Mesenchymal stem cell (in vitro differentiated cells and primary cell): ENCODE data around the gene MAP6D1.

Experiments used
- DNase-seq: peaks from one replicate; pipeline ENCODE4 v3.0.0-alpha.2; 2013
- H2AFZ ChIP-seq: one replicate; pipeline ENCODE4 v1.6.1; 2013; ENCODE audit warnings: low read depth, mild to moderate bottlenecking, control low read depth, inconsistent platforms, low read length, moderate library complexity
- H2AK5ac ChIP-seq: 2 replicates; pipeline ENCODE4 v1.6.1; 2013; ENCODE audit warnings: low read length, moderate library complexity, mild to moderate bottlenecking, inconsistent platforms; ENCODE audit not compliant: severe bottlenecking
- H2BK120ac ChIP-seq: one replicate; pipeline ENCODE4 v1.6.1; 2013; ENCODE audit warnings: low read depth, mild to moderate bottlenecking, inconsistent platforms, low read length, moderate library complexity
- H2BK12ac ChIP-seq, 2 experiments: one replicate each; pipeline ENCODE4 v1.6.1; 2013; ENCODE audit warnings: inconsistent platforms in 2 of 2, low read length in 2 of 2, mild to moderate bottlenecking in 2 of 2, moderate library complexity in 2 of 2, control low read depth in 1 of 2
- H2BK15ac ChIP-seq: one replicate; pipeline ENCODE4 v1.6.1; 2013; ENCODE audit warnings: mild to moderate bottlenecking, low read depth, inconsistent platforms; ENCODE audit not compliant: poor library complexity, severe bottlenecking
- H2BK5ac ChIP-seq: 2 replicates; pipeline ENCODE4 v1.6.1; 2013; ENCODE audit warnings: low read depth, mild to moderate bottlenecking, low read length, control low read depth, inconsistent platforms; ENCODE audit not compliant: poor library complexity, severe bottlenecking
- H3K14ac ChIP-seq, 2 experiments: one replicate each; pipeline ENCODE4 v1.6.1; 2013; ENCODE audit warnings: inconsistent platforms in 2 of 2, low read length in 2 of 2, control low read depth in 1 of 2, mild to moderate bottlenecking in 1 of 2, moderate library complexity in 1 of 2
- H3K18ac ChIP-seq, 2 experiments: one replicate each; pipeline ENCODE4 v1.6.1; 2013; ENCODE audit warnings: inconsistent platforms in 2 of 2, low read length in 2 of 2, control low read depth in 1 of 2, low read depth in 1 of 2, mild to moderate bottlenecking in 1 of 2
- H3K23ac ChIP-seq, 2 experiments: one replicate each; pipeline ENCODE4 v1.6.1; 2013; ENCODE audit warnings: inconsistent platforms in 2 of 2, low read length in 2 of 2, mild to moderate bottlenecking in 2 of 2, moderate library complexity in 2 of 2, control low read depth in 1 of 2
- H3K27ac ChIP-seq: 2 replicates; pipeline ENCODE4 v1.5.1; 2013; ENCODE audit warnings: mild to moderate bottlenecking, moderate library complexity, low read length, control low read depth, inconsistent platforms; ENCODE audit not compliant: poor library complexity, severe bottlenecking
- H3K27me3 ChIP-seq, 2 experiments: 2 replicates each; pipeline versions ENCODE4 v1.6.1 to v1.7.0; 2013; ENCODE audit warnings: low read length in 2 of 2, mild to moderate bottlenecking in 2 of 2, moderate library complexity in 2 of 2, control low read depth in 1 of 2, inconsistent platforms in 1 of 2; ENCODE audit not compliant: control insufficient read depth in 1 of 2, insufficient read depth in 1 of 2
- H3K36me3 ChIP-seq, 2 experiments: 2 replicates each; pipeline versions ENCODE4 v1.6.1 to v1.7.0; 2013; ENCODE audit warnings: low read length in 2 of 2, control low read depth in 1 of 2, inconsistent platforms in 1 of 2, low read depth in 1 of 2, mild to moderate bottlenecking in 1 of 2; ENCODE audit not compliant: insufficient read depth in 2 of 2, control insufficient read depth in 1 of 2
- H3K4ac ChIP-seq, 2 experiments: one replicate each; pipeline ENCODE4 v1.6.1; 2013; ENCODE audit warnings: inconsistent platforms in 2 of 2, low read length in 2 of 2, mild to moderate bottlenecking in 2 of 2, moderate library complexity in 2 of 2, control low read depth in 1 of 2, low read depth in 1 of 2
- H3K4me1 ChIP-seq: 2 replicates; pipeline ENCODE4 v1.6.1; 2013; ENCODE audit warnings: low read depth, low read length, control low read depth; ENCODE audit not compliant: control insufficient read depth, insufficient read depth
- H3K4me2 ChIP-seq: 2 replicates; pipeline ENCODE4 v1.6.1; 2013; ENCODE audit warnings: low read length, mild to moderate bottlenecking, inconsistent platforms; ENCODE audit not compliant: poor library complexity, severe bottlenecking
- H3K4me3 ChIP-seq, 2 experiments: 2 replicates each; pipeline versions ENCODE4 v1.5.1 to v1.7.0; 2013; ENCODE audit warnings: low read length in 2 of 2, mild to moderate bottlenecking in 2 of 2, control low read depth in 1 of 2, low read depth in 1 of 2; ENCODE audit not compliant: insufficient read depth in 1 of 2
- H3K79me1 ChIP-seq: replicated peaks from 2 replicates; pipeline ENCODE4 v1.6.1; 2013; ENCODE audit warnings: mild to moderate bottlenecking, control low read depth, low read length, inconsistent platforms; ENCODE audit not compliant: poor library complexity, severe bottlenecking
- H3K9ac ChIP-seq: 2 replicates; pipeline ENCODE4 v1.7.0; 2013; ENCODE audit warnings: mild to moderate bottlenecking, low read length, moderate library complexity
- H3K9me3 ChIP-seq: 2 replicates; pipeline ENCODE4 v1.7.0; 2013; ENCODE audit warnings: mild to moderate bottlenecking, low read length; ENCODE audit not compliant: control insufficient read depth
- H4K8ac ChIP-seq: one replicate; pipeline ENCODE4 v1.6.1; 2013; ENCODE audit warnings: inconsistent platforms, mild to moderate bottlenecking, low read length, moderate library complexity
- H4K91ac ChIP-seq: one replicate; pipeline ENCODE4 v1.6.1; 2013; ENCODE audit warnings: mild to moderate bottlenecking, low read length, inconsistent platforms
- WGBS: methylation state at CpG from one replicate; pipeline ENCODE4 v1.1.7; 2013; ENCODE audit warnings: mixed read lengths; 5-methylcytosine and 5-hydroxymethylcytosine counted together

MAP6D1 gene

GRCh38 chr3:183807881-183808280 lies 17.5 kb downstream of the MAP6D1 start:
- 99% methylated on average over 12 of the region's 12 CpGs for WGBS
- H3K79me1 ChIP-seq, result peaks cover 18% of the 10 kb centered on the region

DNA sequence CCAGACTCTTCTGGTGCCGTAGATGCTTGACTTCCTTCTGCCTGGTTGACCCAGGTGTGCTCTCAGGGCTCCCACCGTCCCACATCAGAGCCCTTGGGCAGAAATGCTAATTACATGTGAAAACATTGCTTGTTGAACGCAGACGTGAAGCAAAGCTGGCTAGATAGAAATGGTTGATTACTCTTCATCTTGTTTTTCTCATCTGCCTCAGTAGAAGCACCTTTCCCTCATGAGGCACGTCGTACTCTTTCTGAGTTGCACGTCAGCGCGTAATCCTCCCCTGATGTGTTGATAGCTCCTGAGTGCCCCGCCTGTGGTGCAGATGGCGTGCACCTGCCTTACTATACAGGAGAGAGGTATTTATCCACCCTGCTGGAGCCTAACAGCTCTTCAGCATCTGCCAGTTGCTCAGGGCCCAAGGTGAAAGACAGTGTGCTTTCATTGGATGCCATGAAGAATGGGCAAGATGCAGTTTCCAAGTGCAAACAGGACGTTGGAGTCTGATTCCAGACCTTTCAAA lies 18.1 kb downstream of the MAP6D1 start:
- H3K4me1 ChIP-seq, result no peaks in the 10 kb centered on the region
- H3K9me3 ChIP-seq, result no peaks in the 10 kb centered on the region
- no peak overlapping the region for H2AFZ ChIP-seq
- H3K23ac ChIP-seq, result no peak overlapping the region
- H3K14ac ChIP-seq, result no peak overlapping the region
- no peak overlapping the region for H3K4me2 ChIP-seq
- 97% methylated on average over 12 of the region's 12 CpGs for WGBS
- no peak overlapping the region for H3K4me3 ChIP-seq
- H3K18ac ChIP-seq, result no peak overlapping the region
- no peak overlapping the region for H3K9ac ChIP-seq
- H3K4ac ChIP-seq, result no peak overlapping the region
- peaks cover 16% of the 10 kb centered on the region for H3K79me1 ChIP-seq
- H3K36me3 ChIP-seq, result peaks cover 71 to 94% of the 10 kb centered on the region in 2 experiments
- H2AK5ac ChIP-seq, result no peak overlapping the region
- no peak for DNase-seq
- no peak overlapping the region for H3K27ac ChIP-seq
- H3K27me3 ChIP-seq, result no peaks in the 10 kb centered on the region
- H2BK15ac ChIP-seq, result no peak overlapping the region
- H4K91ac ChIP-seq, result no peak overlapping the region
- H2BK12ac ChIP-seq, result no peak overlapping the region
- H4K8ac ChIP-seq, result no peak overlapping the region
- H2BK5ac ChIP-seq, result no peak overlapping the region
- no peak overlapping the region for H2BK120ac ChIP-seq

More at GRCh38 chr3:183807881-183808280, 17.5 kb downstream of the MAP6D1 start:
- Histone ChIP-seq H3K27me3 (no peaks in the 10 kb centered on the region), H3K23ac (no peak overlapping the region), H2AFZ (no peak overlapping the region), H3K9me3 (no peaks in the 10 kb centered on the region), H4K8ac (no peak overlapping the region), H2BK12ac (no peak overlapping the region), H2BK5ac (no peak overlapping the region), H2AK5ac (no peak overlapping the region), H3K4me3 (no peak overlapping the region), H2BK120ac (no peak overlapping the region), H3K4me1 (no peaks in the 10 kb centered on the region), H3K9ac (no peak overlapping the region), H3K18ac (no peak overlapping the region), H3K4ac (no peak overlapping the region), H2BK15ac (no peak overlapping the region), H3K14ac (no peak overlapping the region), H4K91ac (no peak overlapping the region), H3K4me2 (no peak overlapping the region), H3K27ac (no peak overlapping the region), H3K36me3 (peaks cover 68 to 95% of the 10 kb centered on the region in 2 experiments)
- DNase-seq, result no peak

- WGBS, result 98% methylated on average over 6 of the region's 6 CpGs
- H3K4me1 ChIP-seq, result no peaks in the 10 kb centered on the region
Observed at GRCh38 chr3:183802989-183803388, 22.4 kb downstream of the MAP6D1 start.

DNA sequence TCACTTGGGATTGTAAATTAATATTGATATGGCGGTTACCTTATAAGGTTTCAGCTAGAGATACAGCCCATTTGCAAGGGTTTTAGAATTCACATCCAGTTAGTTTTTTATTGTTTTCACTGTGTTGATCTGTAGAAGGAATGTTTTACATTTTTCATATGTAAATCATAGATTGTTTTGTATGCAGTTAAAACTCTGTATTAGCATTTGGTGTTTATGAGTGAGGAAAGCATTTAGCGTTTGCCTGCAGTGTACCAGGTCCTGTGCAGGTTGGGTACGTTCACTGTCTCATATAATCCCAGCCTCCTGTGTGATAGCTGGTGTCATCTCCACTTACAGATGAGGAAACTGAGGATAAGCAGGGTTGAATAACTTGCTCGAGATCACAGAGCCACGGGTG lies 23.8 kb downstream of the MAP6D1 start:
- Histone ChIP-seq H4K91ac (no peak overlapping the region), H2AK5ac (no peak overlapping the region), H3K9me3 (no peaks in the 10 kb centered on the region), H3K27me3 (no peaks in the 10 kb centered on the region), H3K79me1 (peaks cover 18% of the 10 kb centered on the region), H4K8ac (no peak overlapping the region), H2BK5ac (no peak overlapping the region), H2BK12ac (no peak overlapping the region), H3K4me2 (no peak overlapping the region), H3K14ac (no peak overlapping the region), H3K27ac (no peak overlapping the region), H2AFZ (no peak overlapping the region), H2BK120ac (no peak overlapping the region), H3K9ac (no peak overlapping the region), H3K36me3 (peaks cover 65 to 88% of the 10 kb centered on the region in 2 experiments), H3K23ac (no peak overlapping the region), H3K4me1 (no peaks in the 10 kb centered on the region), H3K4ac (no peak overlapping the region), H3K18ac (no peak overlapping the region), H3K4me3 (no peak overlapping the region), H2BK15ac (no peak overlapping the region)
- DNase-seq, result no peak
- 97% methylated on average over 5 of the region's 5 CpGs for WGBS

More at GRCh38 chr3:183802989-183803388, 22.4 kb downstream of the MAP6D1 start:
- Histone ChIP-seq H3K14ac (no peak overlapping the region), H3K9me3 (no peaks in the 10 kb centered on the region), H2BK5ac (no peak overlapping the region), H3K18ac (no peak overlapping the region), H3K27me3 (no peaks in the 10 kb centered on the region), H3K36me3 (peaks cover 69 to 93% of the 10 kb centered on the region in 2 experiments), H2AK5ac (no peak overlapping the region), H3K9ac (no peak overlapping the region), H2BK12ac (no peak overlapping the region), H2BK15ac (no peak overlapping the region), H3K4ac (no peak overlapping the region), H2AFZ (no peak overlapping the region), H4K91ac (no peak overlapping the region), H3K79me1 (peaks cover 21% of the 10 kb centered on the region), H2BK120ac (no peak overlapping the region), H4K8ac (no peak overlapping the region), H3K27ac (no peak overlapping the region), H3K23ac (no peak overlapping the region), H3K4me2 (no peak overlapping the region), H3K4me3 (no peak overlapping the region)
- no peak for DNase-seq
